ENCODE measurements around the gene KCTD2.

Gene KCTD2

DNA sequence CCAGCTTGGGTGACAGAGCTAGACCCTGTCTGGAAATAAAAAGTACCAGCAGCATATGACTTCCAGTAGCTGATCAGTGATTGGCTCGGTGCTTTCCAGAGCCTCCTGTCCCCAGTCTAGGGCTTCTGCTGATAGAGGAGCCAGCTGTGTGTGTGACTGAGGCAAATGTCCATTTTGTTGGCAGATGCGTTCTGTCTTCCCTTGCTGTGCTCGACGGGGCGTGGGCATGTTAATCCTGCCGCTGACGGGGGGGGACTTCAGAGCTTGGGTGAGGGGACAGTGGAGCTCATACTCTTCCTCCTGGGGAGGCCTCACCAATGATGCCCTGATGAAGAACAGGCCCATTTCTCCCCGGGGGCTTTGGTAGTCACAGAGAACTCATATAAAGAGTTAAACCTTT, 14.6 kb downstream of the KCTD2 start:
- DNase-seq (ENCODE audit: low spot score), result no peak
- POLR2A ChIA-PET (ENCODE audit: low non-redundant PET), result no interaction called here
- H3K27ac ChIP-seq, result peak overlapping the region; percentile 12; the same call in 1 of the 2 replicates
- TF ChIP-seq, protein P1, sequence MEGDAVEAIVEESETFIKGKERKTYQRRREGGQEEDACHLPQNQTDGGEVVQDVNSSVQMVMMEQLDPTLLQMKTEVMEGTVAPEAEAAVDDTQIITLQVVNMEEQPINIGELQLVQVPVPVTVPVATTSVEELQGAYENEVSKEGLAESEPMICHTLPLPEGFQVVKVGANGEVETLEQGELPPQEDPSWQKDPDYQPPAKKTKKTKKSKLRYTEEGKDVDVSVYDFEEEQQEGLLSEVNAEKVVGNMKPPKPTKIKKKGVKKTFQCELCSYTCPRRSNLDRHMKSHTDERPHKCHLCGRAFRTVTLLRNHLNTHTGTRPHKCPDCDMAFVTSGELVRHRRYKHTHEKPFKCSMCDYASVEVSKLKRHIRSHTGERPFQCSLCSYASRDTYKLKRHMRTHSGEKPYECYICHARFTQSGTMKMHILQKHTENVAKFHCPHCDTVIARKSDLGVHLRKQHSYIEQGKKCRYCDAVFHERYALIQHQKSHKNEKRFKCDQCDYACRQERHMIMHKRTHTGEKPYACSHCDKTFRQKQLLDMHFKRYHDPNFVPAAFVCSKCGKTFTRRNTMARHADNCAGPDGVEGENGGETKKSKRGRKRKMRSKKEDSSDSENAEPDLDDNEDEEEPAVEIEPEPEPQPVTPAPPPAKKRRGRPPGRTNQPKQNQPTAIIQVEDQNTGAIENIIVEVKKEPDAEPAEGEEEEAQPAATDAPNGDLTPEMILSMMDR (conservative IDR thresholded peaks at IDR 0.05; ENCODE audit: low read depth), result no peak
- CTCF ChIA-PET, result interaction anchor here (0.7 to 1.4 kb wide), 4 partner anchors 8 to 151 kb away, joined by 4 to 6 read pairs (median 4); no protein-coding TSS in a partner anchor

DNA sequence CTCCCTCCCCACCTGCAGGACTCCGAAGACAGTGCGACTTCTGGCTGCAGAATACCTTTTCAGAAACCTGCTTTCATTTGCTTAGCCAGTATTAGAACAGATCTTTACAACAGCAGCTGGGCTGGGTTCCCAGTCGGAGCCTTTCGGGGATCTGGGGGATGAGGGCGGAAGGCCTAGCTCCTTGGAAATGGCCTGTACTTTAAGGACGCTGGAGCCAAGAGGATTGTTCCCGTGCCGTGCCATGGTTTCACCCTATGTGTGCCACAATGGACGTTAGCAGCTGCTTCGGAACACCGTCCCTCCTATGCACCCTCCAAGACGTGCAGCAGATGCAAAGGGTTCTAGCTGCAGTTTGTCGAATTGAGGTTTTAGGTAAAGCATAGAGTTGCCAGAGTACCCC, 16.2 kb downstream of the KCTD2 start:
- TF ChIP-seq, protein P1 (conservative IDR thresholded peaks at IDR 0.05; ENCODE audit: low read depth), result no peak
- DNase-seq (ENCODE audit: low spot score), result no peak
- peak overlapping the region; percentile 8 for H3K27ac ChIP-seq
- CTCF ChIA-PET, result interaction anchor here (1.0 to 1.1 kb wide), 3 partner anchors 15 to 138 kb away, joined by 3 to 7 read pairs (median 4); no protein-coding TSS in a partner anchor
- POLR2A ChIA-PET (ENCODE audit: low non-redundant PET), result no interaction called here

DNA sequence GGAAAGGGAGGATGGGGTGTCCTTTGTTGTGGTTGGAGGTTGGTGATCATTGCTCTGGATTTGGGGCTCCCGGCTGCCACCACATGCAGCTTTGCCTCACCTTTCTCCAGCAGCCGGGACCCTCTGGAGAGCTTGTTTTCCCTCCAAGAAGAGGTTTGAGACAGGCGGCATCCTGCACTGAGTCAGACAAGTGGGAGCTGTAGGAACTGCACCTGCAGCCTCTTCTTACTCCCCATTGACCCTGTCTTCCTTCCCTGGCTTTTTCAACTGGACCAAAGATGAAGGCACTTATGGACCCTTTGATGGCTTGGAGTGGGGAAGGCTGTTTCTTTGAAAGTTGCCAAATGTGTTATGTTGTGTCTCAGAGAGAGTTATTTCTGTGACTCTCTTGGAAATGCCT, 16.6 kb downstream of the KCTD2 start:
- DNase-seq (ENCODE audit: low spot score), result no peak
- ChIA-PET POLR2A (ENCODE audit: low non-redundant PET) (no interaction called here), CTCF (interaction anchor here (1.0 to 1.1 kb wide), 3 partner anchors 15 to 138 kb away, joined by 3 to 7 read pairs (median 4); no protein-coding TSS in a partner anchor)

DNA sequence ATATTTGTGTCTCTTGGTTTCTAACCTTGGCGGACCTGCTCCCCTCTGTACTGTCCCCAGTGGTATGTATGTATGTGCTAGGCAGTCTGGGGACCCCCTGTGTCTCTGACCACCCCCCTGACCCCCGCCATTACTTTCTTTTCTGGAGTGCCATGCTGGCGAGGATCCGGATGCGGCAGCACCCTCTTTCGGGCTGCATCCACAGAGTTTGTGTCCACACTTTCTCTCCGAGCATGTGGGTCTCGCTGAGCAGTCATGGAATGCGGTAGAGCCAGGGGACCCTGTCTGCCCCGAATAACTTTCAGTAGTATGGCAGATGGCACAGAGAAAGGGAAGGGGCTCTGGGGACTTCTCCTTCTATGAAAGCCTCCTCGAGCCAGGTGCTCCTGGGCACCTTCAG, 17.0 kb downstream of the KCTD2 start:
- POLR2A ChIA-PET (ENCODE audit: low non-redundant PET), result no interaction called here
- CTCF ChIA-PET, result interaction anchor here (0.8 to 1.2 kb wide), 3 partner anchors 14 to 50 kb away, joined by 3 to 7 read pairs (median 3); no protein-coding TSS in a partner anchor

More for the DNA sequence above, 16.6 kb downstream of the KCTD2 start:
- peak overlapping the region; percentile 8 for H3K27ac ChIP-seq
- TF ChIP-seq, protein P1 (conservative IDR thresholded peaks at IDR 0.05; ENCODE audit: low read depth), result no peak

DNA sequence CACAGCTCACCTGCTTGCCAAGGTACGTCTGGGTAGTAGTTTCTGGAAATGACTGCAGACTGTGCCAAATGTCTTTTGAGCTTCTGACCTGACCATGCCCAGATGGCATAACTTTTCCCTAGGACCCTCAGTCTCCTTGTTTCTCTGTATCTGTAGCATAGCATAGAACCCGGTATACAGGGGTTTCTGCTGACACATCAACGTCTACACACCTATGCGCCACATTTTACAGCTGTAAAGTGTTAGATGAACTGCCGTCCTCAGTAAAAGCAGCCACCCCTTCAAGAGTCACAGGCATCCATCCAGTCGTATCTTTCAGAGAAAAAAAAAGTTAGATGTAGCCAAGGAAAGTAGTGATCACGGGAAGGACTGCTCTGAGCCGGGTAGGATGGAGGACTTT, 17.4 kb downstream of the KCTD2 start:
- ChIA-PET CTCF (interaction anchor here (0.6 to 1.2 kb wide), 3 partner anchors 46 to 102 kb away, joined by 3 read pairs; no protein-coding TSS in a partner anchor), POLR2A (ENCODE audit: low non-redundant PET) (no interaction called here)
- no peak for DNase-seq (ENCODE audit: low spot score)
- H3K27ac ChIP-seq, result peak overlapping the region; percentile 35; the same call in 1 of the 2 replicates
- TF ChIP-seq, protein P1 (conservative IDR thresholded peaks at IDR 0.05; ENCODE audit: low read depth), result no peak

More for the DNA sequence above, 17.0 kb downstream of the KCTD2 start:
- H3K27ac ChIP-seq, result no peak overlapping the region
- no peak for DNase-seq (ENCODE audit: low spot score)
- TF ChIP-seq, protein P1 (conservative IDR thresholded peaks at IDR 0.05; ENCODE audit: low read depth), result no peak

DNA sequence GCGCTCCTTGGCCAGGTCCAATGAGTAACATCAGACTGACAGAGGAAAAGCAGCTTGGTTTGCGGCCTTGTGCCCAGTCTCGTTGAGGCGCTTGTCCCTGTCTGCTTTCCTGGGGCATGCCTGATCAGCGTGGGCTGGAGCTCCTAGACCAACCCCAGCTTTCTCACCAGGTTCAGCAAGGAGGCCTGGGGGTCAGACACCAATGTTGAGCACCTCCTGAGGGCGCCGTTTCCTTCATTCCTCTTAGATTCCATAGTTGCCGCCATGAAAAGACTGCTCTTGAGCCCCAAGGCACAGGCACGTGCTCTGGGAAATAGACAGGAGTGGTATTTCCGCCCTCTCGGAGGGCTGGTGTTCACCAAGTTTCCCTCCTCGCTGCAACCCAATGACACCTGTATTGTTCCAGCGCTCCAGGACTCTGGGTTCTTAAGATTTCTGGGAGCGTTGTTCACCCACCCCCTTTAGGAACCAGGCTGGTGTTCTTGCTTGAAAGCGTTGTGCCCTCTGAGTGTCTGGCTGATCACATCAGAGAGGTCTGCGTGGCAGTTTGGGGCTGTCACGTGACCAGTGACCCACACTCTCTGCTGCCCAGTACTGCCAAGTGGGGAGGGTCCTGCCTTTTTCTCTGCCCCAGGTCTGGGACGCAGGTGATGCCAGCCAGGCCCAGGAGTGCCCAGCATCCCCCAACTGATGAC, 18.0 kb downstream of the KCTD2 start:
- CTCF ChIA-PET, result interaction anchor here (0.6 to 1.2 kb wide), 3 partner anchors 45 to 103 kb away, joined by 3 read pairs; no protein-coding TSS in a partner anchor
- peak overlapping the region; percentile 35 for H3K27ac ChIP-seq

More for the DNA sequence above, 18.0 kb downstream of the KCTD2 start:
- POLR2A ChIA-PET (ENCODE audit: low non-redundant PET), result no interaction called here
- DNase-seq (ENCODE audit: low spot score), result no peak
- TF ChIP-seq, protein P1 (conservative IDR thresholded peaks at IDR 0.05; ENCODE audit: low read depth), result no peak

Measured in RWPE1 (cell line).